ENCODE results near the gene LCN9.

- TF ChIP-seq POLR2A (IDR thresholded peaks at IDR 0.05; ENCODE audit: low read depth, low read length), result no peak
- no peak for TF ChIP-seq PAX5 (IDR thresholded peaks at IDR 0.05; ENCODE audit: insufficient read depth, low read length, severe bottlenecking)
- no peak for TF ChIP-seq POLR2AphosphoS5 (IDR thresholded peaks at IDR 0.05; ENCODE audit: low read depth, low read length)
- TF ChIP-seq TAF1 (IDR thresholded peaks at IDR 0.05; ENCODE audit: low read depth, low read length), result no peak
- no peak for TF ChIP-seq SPI1 (IDR thresholded peaks at IDR 0.05; ENCODE audit: low read depth, low read length)
Measured at GRCh38 chr9:135706288-135706687, 43.2 kb downstream of the LCN9 start.
